Epithelial cell of esophagus (primary cell): ENCODE results near the gene PPARG.
A peak's percentile ranks its signal among the peaks of the same experiment; 100 is the strongest.

Experiments used
- DNase-seq: peaks from one replicate; pipeline ENCODE4 v3.0.0; 2010; ENCODE audit warnings: low read depth
- H3K4me3 ChIP-seq: 2 replicates; pipeline ENCODE4 v1.5.1; 2011; ENCODE audit warnings: mild to moderate bottlenecking, low read length, control low read depth
- TF ChIP-seq, protein P1 (sequence below): IDR thresholded peaks from 2 replicates; pipeline ENCODE4 v1.5.1; 2011; ENCODE audit warnings: low read depth, mild to moderate bottlenecking, low read length, control low read depth, inconsistent platforms; ENCODE audit not compliant: insufficient read depth; ENCODE audit errors: missing control alignments

PPARG gene

DNA sequence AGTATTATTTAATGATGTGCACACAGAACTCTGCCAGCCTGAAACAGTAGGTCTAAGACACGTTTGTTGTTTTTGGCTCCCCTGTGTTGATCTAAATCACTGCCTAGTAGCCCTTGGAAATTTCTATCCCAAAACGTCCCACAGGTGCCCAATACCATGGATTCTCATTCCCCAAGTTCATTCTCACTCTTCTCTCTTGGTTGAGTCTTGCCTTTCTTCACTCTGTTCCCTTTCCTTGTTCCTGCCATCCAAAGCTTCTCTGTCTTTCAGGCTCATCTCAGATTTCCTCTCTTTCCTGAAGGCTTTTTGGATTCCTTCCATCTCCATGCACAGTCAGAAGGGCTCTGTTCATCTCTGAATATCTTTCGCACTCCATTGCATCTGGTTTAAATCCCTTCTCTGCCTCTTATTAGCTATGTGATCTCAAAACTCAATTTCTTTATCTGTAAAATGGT is 54.2 kb downstream of the PPARG start:
- DNase-seq, result no peak
- no peak overlapping the region for H3K4me3 ChIP-seq
- TF ChIP-seq, protein P1, sequence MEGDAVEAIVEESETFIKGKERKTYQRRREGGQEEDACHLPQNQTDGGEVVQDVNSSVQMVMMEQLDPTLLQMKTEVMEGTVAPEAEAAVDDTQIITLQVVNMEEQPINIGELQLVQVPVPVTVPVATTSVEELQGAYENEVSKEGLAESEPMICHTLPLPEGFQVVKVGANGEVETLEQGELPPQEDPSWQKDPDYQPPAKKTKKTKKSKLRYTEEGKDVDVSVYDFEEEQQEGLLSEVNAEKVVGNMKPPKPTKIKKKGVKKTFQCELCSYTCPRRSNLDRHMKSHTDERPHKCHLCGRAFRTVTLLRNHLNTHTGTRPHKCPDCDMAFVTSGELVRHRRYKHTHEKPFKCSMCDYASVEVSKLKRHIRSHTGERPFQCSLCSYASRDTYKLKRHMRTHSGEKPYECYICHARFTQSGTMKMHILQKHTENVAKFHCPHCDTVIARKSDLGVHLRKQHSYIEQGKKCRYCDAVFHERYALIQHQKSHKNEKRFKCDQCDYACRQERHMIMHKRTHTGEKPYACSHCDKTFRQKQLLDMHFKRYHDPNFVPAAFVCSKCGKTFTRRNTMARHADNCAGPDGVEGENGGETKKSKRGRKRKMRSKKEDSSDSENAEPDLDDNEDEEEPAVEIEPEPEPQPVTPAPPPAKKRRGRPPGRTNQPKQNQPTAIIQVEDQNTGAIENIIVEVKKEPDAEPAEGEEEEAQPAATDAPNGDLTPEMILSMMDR, result no peak

- peak; percentile 86 for DNase-seq
- H3K4me3 ChIP-seq, result no peak overlapping the region
- TF ChIP-seq, protein P1, result no peak
Measured at GRCh38 chr3:12345141-12345561, 56.3 kb downstream of the PPARG start.

- TF ChIP-seq, protein P1, result no peak
- H3K4me3 ChIP-seq, result no peak overlapping the region
- peak; percentile 74 for DNase-seq
Measured at GRCh38 chr3:12345584-12346494, 57.0 kb downstream of the PPARG start.

DNA sequence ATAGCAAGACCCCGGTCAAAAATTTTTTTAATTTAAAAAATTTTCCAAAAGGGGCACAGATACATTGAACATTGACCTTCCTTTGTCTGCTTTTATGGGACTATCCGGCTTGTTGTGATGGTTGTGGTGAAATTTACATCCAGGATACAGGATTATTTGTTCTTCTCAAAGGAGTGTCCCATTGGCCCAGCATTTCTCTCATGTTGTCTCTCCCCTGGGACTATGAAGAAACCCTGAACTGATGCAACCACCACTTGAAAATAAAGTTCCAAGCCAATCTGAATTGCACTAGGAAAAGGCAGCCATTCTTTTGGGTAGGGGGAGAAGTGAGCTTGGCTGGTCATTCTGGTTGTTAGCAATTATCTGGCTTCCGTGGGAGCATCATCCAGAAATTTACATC is 58.4 kb downstream of the PPARG start:
- TF ChIP-seq, protein P1, result no peak
- no peak for DNase-seq
- H3K4me3 ChIP-seq, result no peak overlapping the region

DNA sequence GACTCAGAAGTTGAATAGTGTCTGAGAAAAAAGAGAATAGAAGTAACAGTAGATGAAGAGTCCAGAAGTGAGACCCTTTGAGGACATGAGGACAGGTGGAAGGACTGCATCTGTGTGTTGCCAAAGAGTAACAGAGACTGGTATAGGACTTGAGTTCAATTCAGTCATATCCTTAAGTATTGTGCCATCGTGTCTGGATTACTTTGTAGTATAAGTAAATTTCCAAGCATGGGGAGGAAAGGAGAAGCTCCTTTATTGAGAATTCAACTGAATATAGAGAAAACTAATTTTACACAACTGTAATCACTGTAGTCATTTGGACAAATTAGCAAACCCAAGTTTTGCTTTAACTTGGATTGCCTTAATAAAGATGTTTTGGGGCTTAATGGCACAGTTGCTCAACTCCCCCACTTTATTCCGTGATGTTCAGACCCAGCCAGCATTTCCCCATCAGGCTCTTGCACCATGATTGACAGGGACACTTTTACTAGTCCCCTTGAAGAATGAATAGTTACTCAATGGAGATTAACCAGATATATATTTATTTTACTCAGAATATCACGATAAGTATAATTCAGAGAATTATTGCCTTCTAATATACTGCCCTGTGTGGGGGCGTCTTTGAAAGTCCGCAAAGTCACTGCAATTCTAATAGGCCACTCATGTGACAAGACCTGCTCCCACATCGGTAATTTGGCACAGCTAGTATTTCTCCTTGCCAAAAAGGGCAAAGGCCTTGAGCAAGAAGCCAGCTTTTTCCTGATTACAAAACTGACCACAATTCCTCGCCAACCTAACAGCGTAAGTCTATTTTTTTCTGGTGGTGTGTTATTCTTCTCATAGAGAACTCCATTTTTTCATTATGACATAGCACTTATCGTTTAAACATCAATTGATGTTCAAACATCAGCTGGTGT is 61.3 kb downstream of the PPARG start:
- no peak overlapping the region for H3K4me3 ChIP-seq
- TF ChIP-seq, protein P1, result no peak
- no peak for DNase-seq

GRCh38 chr3:12351145-12351544 is 62.3 kb downstream of the PPARG start:
- DNase-seq, result no peak
- no peak overlapping the region for H3K4me3 ChIP-seq
- TF ChIP-seq, protein P1, result no peak
